Suprapubic skin (tissue), 4 donors: Measurements from ENCODE around the gene PACRG. TPM values are rescaled to one million over a fixed set of nuclear protein-coding genes. Genes with fewer than 3 reads are reported as not detected.

Experiments
- DNase-seq, 2 donors: peaks; one replicate each; pipeline ENCODE4 v3.0.0-alpha.2; 2019; ENCODE audit warnings: low spot score in 2 of 2
- H3K27ac ChIP-seq: fragments of 200-600 bp; sonication (generic); one replicate; pipeline ENCODE4 v1.5.1; 2019
- H3K27me3 ChIP-seq: fragments of 200-600 bp; sonication (generic); one replicate; pipeline ENCODE4 v1.5.1; 2019
- H3K36me3 ChIP-seq: fragments of 200-600 bp; sonication (generic); one replicate; pipeline ENCODE4 v1.5.1; 2019
- H3K4me1 ChIP-seq: fragments of 200-600 bp; sonication (generic); one replicate; pipeline ENCODE4 v1.5.1; 2019
- H3K4me3 ChIP-seq: fragments of 200-600 bp; sonication (generic); one replicate; pipeline ENCODE4 v1.5.1; 2019; ENCODE audit warnings: mild to moderate bottlenecking
- H3K9me3 ChIP-seq: fragments of 200-600 bp; sonication (generic); one replicate; pipeline ENCODE4 v1.5.1; 2019
- CTCF ChIP-seq, 2 donors: fragments of 200-600 bp in 1 of 2; fragments of 450-650 bp in 1 of 2; sonication (generic) in 1 of 2; IDR thresholded peaks; one replicate each; pipeline ENCODE4 v1.5.1; 2016 to 2019; ENCODE audit warnings: antibody characterized with exemption in 2 of 2, mild to moderate bottlenecking in 1 of 2, moderate library complexity in 1 of 2
- EP300 ChIP-seq: sonication (generic); formaldehyde crosslinking; IDR thresholded peaks from one replicate; pipeline ENCODE4 v1.6.1; 2017; ENCODE audit warnings: antibody characterized with exemption
- POLR2A ChIP-seq, 2 donors: fragments of 450-650 bp; IDR thresholded peaks; one replicate each; pipeline ENCODE4 v1.6.1; 2017; ENCODE audit warnings: antibody characterized with exemption in 2 of 2, mild to moderate bottlenecking in 2 of 2, moderate library complexity in 2 of 2
- POLR2AphosphoS5 ChIP-seq, 3 donors: sonication (generic); formaldehyde crosslinking; IDR thresholded peaks; one replicate each; pipeline ENCODE4 v1.6.1; 2017; ENCODE audit warnings: antibody characterized with exemption in 3 of 3
- WGBS: methylation state at CpG from one replicate; pipeline ENCODE4 v1.1.5; 2018; 5-methylcytosine and 5-hydroxymethylcytosine counted together
- total RNA-seq, 4 donors: library from RNA; depleted of rRNA; stranded (reverse); fragments of >200 nt; gene quantifications; one replicate each; pipeline ENCODE4 v1.1.0, GENCODE V29; 2016

Gene PACRG
- total RNA-seq, 4 donors from 2014 or later = 1.1 to 2.3 (median 2.0) TPM

DNA sequence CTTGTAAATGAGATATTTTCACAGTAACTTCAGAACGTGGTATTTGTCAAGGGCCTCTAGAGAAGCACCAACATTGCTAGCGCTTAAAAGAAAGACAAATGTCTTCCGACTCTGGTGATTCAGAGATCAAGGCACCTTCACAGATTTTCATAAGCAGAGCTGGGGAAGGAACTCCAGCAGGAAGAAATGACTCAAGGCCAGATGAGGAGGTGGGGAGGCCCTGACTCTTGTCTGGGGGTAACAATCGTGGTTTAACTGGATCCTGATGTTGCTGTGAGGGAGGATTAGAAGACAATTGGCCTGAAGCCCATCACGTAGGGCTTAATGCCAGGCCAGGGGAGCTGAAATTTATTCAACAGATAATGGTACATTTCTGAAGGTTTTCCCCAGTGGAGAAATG, 563.8 kb downstream of the PACRG start:
- Histone ChIP-seq H3K9me3 (no peaks in the 10 kb centered on the region), H3K4me1 (no peaks in the 10 kb centered on the region), H3K27ac (no peak overlapping the region), H3K4me3 (no peak overlapping the region), H3K27me3 (no peaks in the 10 kb centered on the region), H3K36me3 (no peaks in the 10 kb centered on the region)
- TF ChIP-seq POLR2A (IDR thresholded peaks at IDR 0.05) (no peak), EP300 (no peak), POLR2AphosphoS5 (IDR thresholded peaks at IDR 0.05) (no peak), CTCF (IDR thresholded peaks at IDR 0.05) (no peak)
- no peak for DNase-seq
- WGBS = 52% methylated on average over 5 of the region's 5 CpGs

GRCh38 chr6:163293286-163293685, 565.5 kb downstream of the PACRG start:
- no peak overlapping the region for H3K4me3 ChIP-seq
- no peak for DNase-seq
- H3K27ac ChIP-seq = no peak overlapping the region
- H3K9me3 ChIP-seq = no peaks in the 10 kb centered on the region
- 77% methylated on average over 6 of the region's 6 CpGs for WGBS
- no peak for TF ChIP-seq EP300
- no peak for TF ChIP-seq CTCF (IDR thresholded peaks at IDR 0.05)
- TF ChIP-seq POLR2A (IDR thresholded peaks at IDR 0.05) = no peak
- no peak for TF ChIP-seq POLR2AphosphoS5 (IDR thresholded peaks at IDR 0.05)
- no peaks in the 10 kb centered on the region for H3K36me3 ChIP-seq
- H3K4me1 ChIP-seq = no peaks in the 10 kb centered on the region
- no peaks in the 10 kb centered on the region for H3K27me3 ChIP-seq

- no peak overlapping the region for H3K4me3 ChIP-seq
- no peak for TF ChIP-seq CTCF (IDR thresholded peaks at IDR 0.05)
- no peak for TF ChIP-seq POLR2AphosphoS5 (IDR thresholded peaks at IDR 0.05)
- no peak for TF ChIP-seq EP300
- TF ChIP-seq POLR2A (IDR thresholded peaks at IDR 0.05) = no peak
- no peaks in the 10 kb centered on the region for H3K27me3 ChIP-seq
- DNase-seq = no peak
- H3K27ac ChIP-seq = no peak overlapping the region
- no peaks in the 10 kb centered on the region for H3K9me3 ChIP-seq
- H3K4me1 ChIP-seq = no peaks in the 10 kb centered on the region
- no peaks in the 10 kb centered on the region for H3K36me3 ChIP-seq
These were observed 567.0 kb downstream of the PACRG start for GRCh38 chr6:163294734-163295133.

- 77% methylated on average over 6 of the region's 6 CpGs for WGBS
- H3K27me3 ChIP-seq = no peaks in the 10 kb centered on the region
- H3K27ac ChIP-seq = no peak overlapping the region
- H3K4me1 ChIP-seq = no peaks in the 10 kb centered on the region
- no peak overlapping the region for H3K4me3 ChIP-seq
- no peaks in the 10 kb centered on the region for H3K9me3 ChIP-seq
- no peak for DNase-seq
- H3K36me3 ChIP-seq = no peaks in the 10 kb centered on the region
- no peak for TF ChIP-seq CTCF (IDR thresholded peaks at IDR 0.05)
These were observed 569.2 kb downstream of the PACRG start for GRCh38 chr6:163296835-163297519.

- H3K9me3 ChIP-seq = no peaks in the 10 kb centered on the region
- H3K27me3 ChIP-seq = no peaks in the 10 kb centered on the region
- no peak for DNase-seq
- 93% methylated on average over 5 of the region's 5 CpGs for WGBS
- no peak overlapping the region for H3K27ac ChIP-seq
- TF ChIP-seq EP300 (no peak), POLR2AphosphoS5 (IDR thresholded peaks at IDR 0.05) (no peak), CTCF (IDR thresholded peaks at IDR 0.05) (no peak), POLR2A (IDR thresholded peaks at IDR 0.05) (no peak)
- no peaks in the 10 kb centered on the region for H3K4me1 ChIP-seq
- H3K4me3 ChIP-seq = no peak overlapping the region
- no peaks in the 10 kb centered on the region for H3K36me3 ChIP-seq
These were observed 570.5 kb downstream of the PACRG start for GRCh38 chr6:163298079-163298830.
